Measurements from ENCODE around the gene FAM107A. TPM values are rescaled to one million over a fixed set of nuclear protein-coding genes. Genes with fewer than 3 reads are reported as not detected.

FAM107A gene
- polyA plus RNA-seq, 1 donor (not counting 4 experiments of a cell fraction or from before 2014, with no cell fraction given): not detected

DNA sequence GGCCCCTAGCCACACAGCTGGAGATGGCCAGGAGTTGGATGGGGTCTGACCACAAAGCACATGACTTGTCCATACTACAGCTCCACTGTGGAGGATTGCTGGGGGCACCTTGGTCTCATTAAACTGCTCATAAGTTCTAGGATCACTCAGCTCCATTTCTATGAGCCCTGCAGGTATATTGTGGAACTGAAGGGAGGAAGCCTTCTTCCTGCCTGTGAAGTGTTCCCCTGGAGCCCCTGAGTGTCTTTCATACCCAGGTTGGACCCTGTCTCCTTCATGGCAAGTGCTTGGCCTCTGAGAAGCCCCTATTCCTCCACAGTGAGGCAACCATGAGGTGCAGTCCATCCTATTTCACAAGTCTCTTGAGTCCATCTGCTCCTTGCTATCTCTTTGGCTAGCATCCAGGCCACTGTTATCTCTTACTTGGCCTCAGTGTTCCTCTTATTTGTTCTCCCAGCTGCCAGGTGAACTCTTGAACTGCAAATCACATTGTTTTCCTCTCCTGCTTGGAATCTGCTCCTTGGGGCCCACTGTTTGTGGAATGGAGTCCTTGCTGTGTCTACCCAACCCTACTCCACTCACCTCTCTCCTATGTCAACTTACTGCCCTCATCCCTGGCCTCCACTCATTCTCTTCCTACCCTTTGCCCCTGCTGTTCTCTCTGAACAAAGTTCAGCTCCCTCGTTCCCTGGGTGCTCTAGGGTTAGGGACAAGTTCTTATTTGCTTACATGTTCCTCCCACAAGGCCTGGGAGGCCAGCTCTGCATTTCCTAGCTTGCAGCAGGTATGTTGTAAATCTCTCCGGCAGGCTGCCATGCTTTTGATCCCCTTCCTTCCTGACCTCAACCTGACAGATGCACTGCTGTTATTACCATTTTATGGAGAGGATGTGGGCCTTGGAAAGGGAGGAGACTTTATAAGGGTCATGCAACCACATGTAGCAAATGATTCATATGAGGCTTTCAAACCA, 41.4 kb downstream of the FAM107A start:
- Histone ChIP-seq H3K9me1 (ENCODE audit: control insufficient read depth, extremely low read depth, insufficient read depth, low read length) (no peaks in the 10 kb centered on the region), H3K36me3 (ENCODE audit: control insufficient read depth in 2 of 2, extremely low read depth in 1 of 2, insufficient read depth in 2 of 2, low read length in 2 of 2) (no peaks in the 10 kb centered on the region), H3K4me2 (ENCODE audit: control insufficient read depth, extremely low read depth, insufficient read depth, low read depth, low read length) (no peak overlapping the region), H2AFZ (ENCODE audit: control insufficient read depth, low read length) (no peak overlapping the region), H3K27ac (ENCODE audit: control insufficient read depth, insufficient read depth, low read length) (no peak overlapping the region), H4K20me1 (ENCODE audit: control insufficient read depth, extremely low read depth, insufficient read depth, low read length) (no peaks in the 10 kb centered on the region), H3K9ac (ENCODE audit: control insufficient read depth, extremely low read depth, insufficient read depth, low read length) (no peak overlapping the region), H3K27me3 (ENCODE audit: control insufficient read depth, extremely low read depth, insufficient read depth, low read length) (no peaks in the 10 kb centered on the region), H3K4me1 (ENCODE audit: control insufficient read depth, extremely low read depth, insufficient read depth, low read length) (peaks cover 3% of the 10 kb centered on the region), H3K4me3 (ENCODE audit: control insufficient read depth in 2 of 3, extremely low read depth in 1 of 3, insufficient read depth in 2 of 3, low read depth in 1 of 3, low read length in 3 of 3) (no peak overlapping the region), H3K79me2 (ENCODE audit: control insufficient read depth, insufficient read depth, low read length) (no peaks in the 10 kb centered on the region), H3K9me3 (ENCODE audit: control insufficient read depth, low read depth, low read length) (no peaks in the 10 kb centered on the region)
- no peak for FAIRE-seq
- dilution Hi-C loops (cut with MboI; ENCODE audit: extremely low pct_ligation_motif_present, low sequenced_read_pairs): no loop called here
- TF ChIP-seq, protein P1, sequence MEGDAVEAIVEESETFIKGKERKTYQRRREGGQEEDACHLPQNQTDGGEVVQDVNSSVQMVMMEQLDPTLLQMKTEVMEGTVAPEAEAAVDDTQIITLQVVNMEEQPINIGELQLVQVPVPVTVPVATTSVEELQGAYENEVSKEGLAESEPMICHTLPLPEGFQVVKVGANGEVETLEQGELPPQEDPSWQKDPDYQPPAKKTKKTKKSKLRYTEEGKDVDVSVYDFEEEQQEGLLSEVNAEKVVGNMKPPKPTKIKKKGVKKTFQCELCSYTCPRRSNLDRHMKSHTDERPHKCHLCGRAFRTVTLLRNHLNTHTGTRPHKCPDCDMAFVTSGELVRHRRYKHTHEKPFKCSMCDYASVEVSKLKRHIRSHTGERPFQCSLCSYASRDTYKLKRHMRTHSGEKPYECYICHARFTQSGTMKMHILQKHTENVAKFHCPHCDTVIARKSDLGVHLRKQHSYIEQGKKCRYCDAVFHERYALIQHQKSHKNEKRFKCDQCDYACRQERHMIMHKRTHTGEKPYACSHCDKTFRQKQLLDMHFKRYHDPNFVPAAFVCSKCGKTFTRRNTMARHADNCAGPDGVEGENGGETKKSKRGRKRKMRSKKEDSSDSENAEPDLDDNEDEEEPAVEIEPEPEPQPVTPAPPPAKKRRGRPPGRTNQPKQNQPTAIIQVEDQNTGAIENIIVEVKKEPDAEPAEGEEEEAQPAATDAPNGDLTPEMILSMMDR (optimal IDR thresholded peaks at IDR 0.05 in 1 of 3, IDR thresholded peaks at IDR 0.05 in 1 of 3, conservative IDR thresholded peaks at IDR 0.05 in 1 of 3; ENCODE audit: extremely low read depth in 1 of 3, insufficient read depth in 2 of 3, low read length in 3 of 3): no peak
- TF ChIP-seq EZH2 (IDR thresholded peaks at IDR 0.05; ENCODE audit: low read length): no peak
- no peak for DNase-seq (ENCODE audit: low read depth, low spot score)

DNA sequence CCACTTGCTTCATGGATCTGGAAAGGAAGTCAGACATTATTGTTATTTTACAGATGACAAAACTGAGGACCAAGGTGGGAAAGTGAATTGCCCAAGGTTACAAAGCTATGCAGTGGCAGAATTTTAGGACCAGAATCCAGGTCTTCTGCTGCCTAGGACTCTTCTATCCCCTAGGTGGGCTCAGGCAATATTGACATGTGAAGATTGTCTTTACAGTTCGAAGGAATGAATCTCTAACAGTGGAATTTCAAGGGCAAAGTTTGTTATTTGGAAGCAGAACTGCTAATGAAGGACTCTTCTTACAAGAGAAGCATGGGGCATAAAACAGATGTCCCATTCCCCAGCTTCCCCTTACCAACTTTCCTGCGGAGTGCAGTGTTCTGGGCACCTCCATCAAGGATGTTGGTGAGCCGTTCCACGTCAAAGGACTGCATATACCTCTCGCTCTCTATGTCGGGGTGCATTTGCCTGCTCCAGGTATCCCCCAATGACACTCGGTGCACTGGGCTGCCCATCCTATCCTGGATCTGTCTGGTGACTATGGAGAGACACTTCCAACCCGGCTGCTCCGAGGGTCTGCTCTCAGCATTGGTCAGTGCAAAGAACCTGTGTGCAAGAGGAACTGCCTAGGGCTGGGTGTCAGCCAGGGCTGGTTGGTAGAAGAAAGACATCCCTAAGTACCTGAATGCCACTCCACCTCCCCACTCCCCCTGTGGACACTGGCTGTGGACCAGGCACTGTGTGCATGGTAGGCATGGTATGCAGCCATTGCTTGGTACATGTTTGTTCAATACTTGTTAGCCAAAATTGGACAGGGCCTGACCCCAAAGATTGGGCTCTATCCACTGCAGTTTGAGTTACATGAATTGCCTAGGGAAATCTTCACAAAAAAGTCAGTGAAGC, 42.3 kb downstream of the FAM107A start:
- H3K9me1 ChIP-seq (ENCODE audit: control insufficient read depth, extremely low read depth, insufficient read depth, low read length): no peaks in the 10 kb centered on the region
- H3K36me3 ChIP-seq (ENCODE audit: control insufficient read depth in 2 of 2, extremely low read depth in 1 of 2, insufficient read depth in 2 of 2, low read length in 2 of 2): no peaks in the 10 kb centered on the region
- no peaks in the 10 kb centered on the region for H3K9me3 ChIP-seq (ENCODE audit: control insufficient read depth, low read depth, low read length)
- no peaks in the 10 kb centered on the region for H3K27me3 ChIP-seq (ENCODE audit: control insufficient read depth, extremely low read depth, insufficient read depth, low read length)
- dilution Hi-C loops (cut with MboI; ENCODE audit: extremely low pct_ligation_motif_present, low sequenced_read_pairs): no loop called here
- no peak for DNase-seq (ENCODE audit: low read depth, low spot score)
- no peak overlapping the region for H3K9ac ChIP-seq (ENCODE audit: control insufficient read depth, extremely low read depth, insufficient read depth, low read length)
- peaks cover 3% of the 10 kb centered on the region for H3K4me1 ChIP-seq (ENCODE audit: control insufficient read depth, extremely low read depth, insufficient read depth, low read length)
- H3K27ac ChIP-seq (ENCODE audit: control insufficient read depth, insufficient read depth, low read length): no peak overlapping the region
- no peaks in the 10 kb centered on the region for H4K20me1 ChIP-seq (ENCODE audit: control insufficient read depth, extremely low read depth, insufficient read depth, low read length)
- no peaks in the 10 kb centered on the region for H3K79me2 ChIP-seq (ENCODE audit: control insufficient read depth, insufficient read depth, low read length)
- H2AFZ ChIP-seq (ENCODE audit: control insufficient read depth, low read length): no peak overlapping the region
- TF ChIP-seq, protein P1 (optimal IDR thresholded peaks at IDR 0.05 in 1 of 3, IDR thresholded peaks at IDR 0.05 in 1 of 3, conservative IDR thresholded peaks at IDR 0.05 in 1 of 3; ENCODE audit: extremely low read depth in 1 of 3, insufficient read depth in 2 of 3, low read length in 3 of 3): no peak
- no peak for TF ChIP-seq EZH2 (IDR thresholded peaks at IDR 0.05; ENCODE audit: low read length)
- no peak for FAIRE-seq
- no peak overlapping the region for H3K4me2 ChIP-seq (ENCODE audit: control insufficient read depth, extremely low read depth, insufficient read depth, low read depth, low read length)
- H3K4me3 ChIP-seq (ENCODE audit: control insufficient read depth in 2 of 3, extremely low read depth in 1 of 3, insufficient read depth in 2 of 3, low read depth in 1 of 3, low read length in 3 of 3): no peak overlapping the region
